Measurements from ENCODE around the gene TACR1. TPM values are rescaled to one million over a fixed set of nuclear protein-coding genes. Genes with fewer than 3 reads are reported as not detected.

Gene TACR1
- total and polyA plus RNA-seq, 2 of the 13 experiments (the other 11 are each of a cell fraction or from before 2014, with no cell fraction given), result not detected

GRCh38 chr2:75076088-75076487 lies 123.2 kb downstream of the TACR1 start (continued):
- no peak for TF ChIP-seq YEATS2 (CRISPR knock-in tag; IDR thresholded peaks at IDR 0.05; ENCODE audit: borderline replicate concordance)
- TF ChIP-seq ZNF367 (CRISPR knock-in tag; IDR thresholded peaks at IDR 0.05; ENCODE audit: borderline replicate concordance), result no peak
- TF ChIP-seq ERF (CRISPR knock-in tag; IDR thresholded peaks at IDR 0.05), result no peak
- no peak for TF ChIP-seq ZNF484 (CRISPR knock-in tag; IDR thresholded peaks at IDR 0.05; ENCODE audit: borderline replicate concordance, low read depth)
- no peak for TF ChIP-seq ZC3H13 (CRISPR knock-in tag; IDR thresholded peaks at IDR 0.05)

- no peak for DNase-seq (ENCODE audit: low spot score)
- Histone ChIP-seq H3K27me3 (ENCODE audit: control insufficient read depth in 1 of 2, insufficient read depth in 2 of 2, low read length in 2 of 2) (no peaks in the 10 kb centered on the region), H3K9ac (ENCODE audit: insufficient read depth, low read depth, low read length) (no peak overlapping the region), H4K20me1 (ENCODE audit: insufficient read depth, low read length) (no peaks in the 10 kb centered on the region), H3K4me2 (ENCODE audit: low read depth, low read length) (no peak overlapping the region), H3K4me3 (replicated peaks in 1 of 3; ENCODE audit: insufficient read depth in 1 of 3, low read depth in 2 of 3, low read length in 3 of 3) (no peak overlapping the region), H3K4me1 (ENCODE audit: insufficient read depth, low read length) (no peaks in the 10 kb centered on the region), H3K36me3 (replicated peaks in 1 of 2; ENCODE audit: control insufficient read depth in 1 of 2, insufficient read depth in 2 of 2, low read length in 2 of 2) (no peaks in the 10 kb centered on the region), H2AFZ (ENCODE audit: low read length) (no peak overlapping the region), H3K79me2 (ENCODE audit: insufficient read depth, low read length) (no peaks in the 10 kb centered on the region), H3K27ac (ENCODE audit: extremely low read length, insufficient read depth, low read length) (no peak overlapping the region), H3K9me3 (ENCODE audit: low read length) (no peaks in the 10 kb centered on the region)
- ChIA-PET POLR2A (no interaction called here), CTCF (ENCODE audit: low intra/inter-chr PET ratio, low total read pairs) (no interaction called here)
- no peak for ATAC-seq
- in situ Hi-C loops (cut with HindIII; ENCODE audit: extremely low pct_ligation_motif_present, low pct_unique_long_range_greater_than_20kb) (loop anchor here (25.0 kb wide), 1 partner anchor 538 kb away; no protein-coding TSS in a partner anchor), intact Hi-C loops (cut with micrococcal nuclease; ENCODE audit: unreplicated experiment) (no loop called here)
- 90% methylated on average over 1 of the region's 1 CpG for WGBS (ENCODE audit: low lambda C conversion rate)
- FAIRE-seq, result no peak
- no TSS peak for BruUV-seq (replicated peaks)
- TF ChIP-seq RARA (CRISPR knock-in tag; IDR thresholded peaks at IDR 0.05) (no peak), AKAP8 (CRISPR knock-in tag; IDR thresholded peaks at IDR 0.05) (no peak), TOE1 (CRISPR knock-in tag; IDR thresholded peaks at IDR 0.05) (no peak)
Measured at GRCh38 chr2:75074708-75075107, 124.6 kb downstream of the TACR1 start.

- BruUV-seq (replicated peaks), result no TSS peak
- WGBS (ENCODE audit: low lambda C conversion rate), result 100% methylated on average over 1 of the region's 1 CpG
- Histone ChIP-seq H3K9me3 (ENCODE audit: low read length) (no peaks in the 10 kb centered on the region), H3K4me3 (replicated peaks in 1 of 3; ENCODE audit: insufficient read depth in 1 of 3, low read depth in 2 of 3, low read length in 3 of 3) (no peak overlapping the region), H3K27me3 (ENCODE audit: control insufficient read depth in 1 of 2, insufficient read depth in 2 of 2, low read length in 2 of 2) (no peaks in the 10 kb centered on the region), H3K79me2 (ENCODE audit: insufficient read depth, low read length) (no peaks in the 10 kb centered on the region), H2AFZ (ENCODE audit: low read length) (no peak overlapping the region), H3K4me2 (ENCODE audit: low read depth, low read length) (no peak overlapping the region), H4K20me1 (ENCODE audit: insufficient read depth, low read length) (no peaks in the 10 kb centered on the region), H3K27ac (ENCODE audit: extremely low read length, insufficient read depth, low read length) (no peak overlapping the region), H3K36me3 (replicated peaks in 1 of 2; ENCODE audit: control insufficient read depth in 1 of 2, insufficient read depth in 2 of 2, low read length in 2 of 2) (no peaks in the 10 kb centered on the region), H3K9ac (ENCODE audit: insufficient read depth, low read depth, low read length) (no peak overlapping the region), H3K4me1 (ENCODE audit: insufficient read depth, low read length) (no peaks in the 10 kb centered on the region)
- ATAC-seq (no peak), DNase-seq (ENCODE audit: low spot score) (no peak), FAIRE-seq (no peak)
- POLR2A ChIA-PET, result no interaction called here
- CTCF ChIA-PET (ENCODE audit: low intra/inter-chr PET ratio, low total read pairs), result no interaction called here
- intact Hi-C loops (cut with micrococcal nuclease; ENCODE audit: unreplicated experiment) (no loop called here), in situ Hi-C loops (cut with HindIII; ENCODE audit: extremely low pct_ligation_motif_present, low pct_unique_long_range_greater_than_20kb) (loop anchor here (25.0 kb wide), 1 partner anchor 538 kb away; no protein-coding TSS in a partner anchor)
- TF ChIP-seq ZBTB10 (CRISPR knock-in tag; IDR thresholded peaks at IDR 0.05; ENCODE audit: borderline replicate concordance) (no peak), POLR2AphosphoS5 (IDR thresholded peaks at IDR 0.05; ENCODE audit: low read depth, low read length) (no peak), SIN3A (IDR thresholded peaks at IDR 0.05; ENCODE audit: borderline replicate concordance, low read depth, low read length) (no peak), NR2F2 (IDR thresholded peaks at IDR 0.05; ENCODE audit: borderline replicate concordance, low read depth) (no peak), ZNF292 (CRISPR knock-in tag; IDR thresholded peaks at IDR 0.05; ENCODE audit: borderline replicate concordance, low read depth) (no peak), POLR2A (IDR thresholded peaks at IDR 0.05; ENCODE audit: insufficient read depth in 1 of 2, low read depth in 2 of 2, low read length in 2 of 2) (no peak), JARID2 (CRISPR knock-in tag; IDR thresholded peaks at IDR 0.05; ENCODE audit: insufficient replicate concordance) (no peak), ZSCAN25 (CRISPR knock-in tag; IDR thresholded peaks at IDR 0.05) (no peak), NR2F1 (CRISPR knock-in tag; IDR thresholded peaks at IDR 0.05) (no peak), ZFP37 (CRISPR knock-in tag; IDR thresholded peaks at IDR 0.05; ENCODE audit: borderline replicate concordance) (no peak)
Measured at GRCh38 chr2:75074228-75074627, 125.1 kb downstream of the TACR1 start.
